ENCODE data around the gene CD59. TPM values are rescaled to one million over a fixed set of nuclear protein-coding genes. Genes with fewer than 3 reads are reported as not detected.
A peak's percentile ranks its signal among the peaks of the same experiment; 100 is the strongest.

The CD59 gene
- total RNA-seq, 1 experiment from 2014 or later = 204 TPM

GRCh38 chr11:33775467-33775807 lies 39.2 kb upstream of the CD59 start:
- Histone ChIP-seq H3K27ac (ENCODE audit: low read depth, low read length, poor library complexity, severe bottlenecking) (no peak overlapping the region), H3K27me3 (replicated peaks; ENCODE audit: insufficient read depth, low read depth, low read length, poor library complexity) (no peaks in the 10 kb centered on the region), H3K9me3 (ENCODE audit: low read depth, low read length, poor library complexity, severe bottlenecking) (no peaks in the 10 kb centered on the region), H3K36me3 (ENCODE audit: insufficient read depth, low read length, poor library complexity, severe bottlenecking) (peaks cover 3% of the 10 kb centered on the region), H3K4me3 (ENCODE audit: low read depth, low read length, poor library complexity, severe bottlenecking) (peak overlapping the region; percentile 73), H3K4me1 (ENCODE audit: insufficient read depth, low read length, poor library complexity, severe bottlenecking) (peaks cover 49% of the 10 kb centered on the region)
- intact Hi-C loops (cut with micrococcal nuclease; ENCODE audit: unreplicated experiment) = no loop called here
- no peak for TF ChIP-seq EZH2 (IDR thresholded peaks at IDR 0.05; ENCODE audit: borderline replicate concordance, low read depth, low read length, poor library complexity, severe bottlenecking)
- TF ChIP-seq, protein P1, sequence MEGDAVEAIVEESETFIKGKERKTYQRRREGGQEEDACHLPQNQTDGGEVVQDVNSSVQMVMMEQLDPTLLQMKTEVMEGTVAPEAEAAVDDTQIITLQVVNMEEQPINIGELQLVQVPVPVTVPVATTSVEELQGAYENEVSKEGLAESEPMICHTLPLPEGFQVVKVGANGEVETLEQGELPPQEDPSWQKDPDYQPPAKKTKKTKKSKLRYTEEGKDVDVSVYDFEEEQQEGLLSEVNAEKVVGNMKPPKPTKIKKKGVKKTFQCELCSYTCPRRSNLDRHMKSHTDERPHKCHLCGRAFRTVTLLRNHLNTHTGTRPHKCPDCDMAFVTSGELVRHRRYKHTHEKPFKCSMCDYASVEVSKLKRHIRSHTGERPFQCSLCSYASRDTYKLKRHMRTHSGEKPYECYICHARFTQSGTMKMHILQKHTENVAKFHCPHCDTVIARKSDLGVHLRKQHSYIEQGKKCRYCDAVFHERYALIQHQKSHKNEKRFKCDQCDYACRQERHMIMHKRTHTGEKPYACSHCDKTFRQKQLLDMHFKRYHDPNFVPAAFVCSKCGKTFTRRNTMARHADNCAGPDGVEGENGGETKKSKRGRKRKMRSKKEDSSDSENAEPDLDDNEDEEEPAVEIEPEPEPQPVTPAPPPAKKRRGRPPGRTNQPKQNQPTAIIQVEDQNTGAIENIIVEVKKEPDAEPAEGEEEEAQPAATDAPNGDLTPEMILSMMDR (conservative IDR thresholded peaks at IDR 0.05; ENCODE audit: low read depth, low read length) = no peak
- CTCF ChIA-PET = interaction anchor here (1.0 to 1.3 kb wide), 2 partner anchors 33 to 54 kb away, joined by 3 to 7 read pairs; no protein-coding TSS in a partner anchor
- no TSS peak for BruUV-seq (replicated peaks)
- POLR2A ChIA-PET (ENCODE audit: low non-redundant PET) = interaction anchor here (0.5 kb wide), 2 partner anchors 126 to 534 kb away, joined by 3 to 4 read pairs; no protein-coding TSS in a partner anchor
- no peak for DNase-seq (ENCODE audit: low spot score)

GRCh38 chr11:33774736-33775466 lies 38.7 kb upstream of the CD59 start:
- H3K27ac ChIP-seq (ENCODE audit: low read depth, low read length, poor library complexity, severe bottlenecking) = peak overlapping the region; percentile 64
- TF ChIP-seq, protein P1 (conservative IDR thresholded peaks at IDR 0.05; ENCODE audit: low read depth, low read length) = no peak
- TF ChIP-seq EZH2 (IDR thresholded peaks at IDR 0.05; ENCODE audit: borderline replicate concordance, low read depth, low read length, poor library complexity, severe bottlenecking) = no peak
- CTCF ChIA-PET = interaction anchor here (0.7 to 1.3 kb wide), 3 partner anchors 33 to 55 kb away, joined by 3 to 7 read pairs (median 3); no protein-coding TSS in a partner anchor
- H3K27me3 ChIP-seq (replicated peaks; ENCODE audit: insufficient read depth, low read depth, low read length, poor library complexity) = no peaks in the 10 kb centered on the region
- peaks cover 49% of the 10 kb centered on the region for H3K4me1 ChIP-seq (ENCODE audit: insufficient read depth, low read length, poor library complexity, severe bottlenecking)
- no peaks in the 10 kb centered on the region for H3K9me3 ChIP-seq (ENCODE audit: low read depth, low read length, poor library complexity, severe bottlenecking)
- intact Hi-C loops (cut with micrococcal nuclease; ENCODE audit: unreplicated experiment) = no loop called here
- POLR2A ChIA-PET (ENCODE audit: low non-redundant PET) = interaction anchor here (0.5 to 0.6 kb wide), 3 partner anchors 125 to 659 kb away, joined by 3 to 8 read pairs (median 4); no protein-coding TSS in a partner anchor
- no peak for DNase-seq (ENCODE audit: low spot score)
- no TSS peak for BruUV-seq (replicated peaks)
- H3K36me3 ChIP-seq (ENCODE audit: insufficient read depth, low read length, poor library complexity, severe bottlenecking) = peaks cover 8% of the 10 kb centered on the region
- peak overlapping the region; percentile 73 for H3K4me3 ChIP-seq (ENCODE audit: low read depth, low read length, poor library complexity, severe bottlenecking)

GRCh38 chr11:33773987-33774735 lies 37.9 kb upstream of the CD59 start, which contains the start of gene FBXO3:
Gene FBXO3 (minus strand): TSS chr11:33774520. CDS start chr11:33774497, 23 bp downstream.
- Histone ChIP-seq H3K27ac (ENCODE audit: low read depth, low read length, poor library complexity, severe bottlenecking) (peak within 1 kb of the TSS; percentile 69), H3K4me3 (ENCODE audit: low read depth, low read length, poor library complexity, severe bottlenecking) (peak within 1 kb of the TSS; percentile 73), H3K27me3 (replicated peaks; ENCODE audit: insufficient read depth, low read depth, low read length, poor library complexity) (no peaks in the 10 kb centered on the region), H3K9me3 (ENCODE audit: low read depth, low read length, poor library complexity, severe bottlenecking) (no peaks in the 10 kb centered on the region), H3K4me1 (ENCODE audit: insufficient read depth, low read length, poor library complexity, severe bottlenecking) (peaks cover 43% of the 10 kb centered on the region), H3K36me3 (ENCODE audit: insufficient read depth, low read length, poor library complexity, severe bottlenecking) (peaks cover 8% of the 10 kb centered on the region)
- TF ChIP-seq EZH2 (IDR thresholded peaks at IDR 0.05; ENCODE audit: borderline replicate concordance, low read depth, low read length, poor library complexity, severe bottlenecking) = no peak
- TF ChIP-seq, protein P1 (conservative IDR thresholded peaks at IDR 0.05; ENCODE audit: low read depth, low read length) = no peak
- peak; percentile 99 for DNase-seq (ENCODE audit: low spot score)
- intact Hi-C loops (cut with micrococcal nuclease; ENCODE audit: unreplicated experiment) = no loop called here
- BruUV-seq (replicated peaks) = TSS peak; percentile 28
- CTCF ChIA-PET = interaction anchor here (0.6 to 1.3 kb wide), 3 partner anchors 11 to 34 kb away, joined by 3 to 7 read pairs (median 6); no protein-coding TSS in a partner anchor
- POLR2A ChIA-PET (ENCODE audit: low non-redundant PET) = interaction anchor here (0.6 kb wide), 1 partner anchor 659 kb away, joined by 8 read pairs; no protein-coding TSS in a partner anchor
